GM19324 (cell line): Measurements from ENCODE around the gene SLC11A1.

Experiments used
- ATAC-seq: cut with Tn5 transposase; IDR thresholded peaks from one replicate; pipeline ENCODE4 v1.9.1; 2021; ENCODE audit warnings: mild to moderate bottlenecking, moderate library complexity; ENCODE audit not compliant: unreplicated experiment, low FRiP score

Gene SLC11A1

DNA sequence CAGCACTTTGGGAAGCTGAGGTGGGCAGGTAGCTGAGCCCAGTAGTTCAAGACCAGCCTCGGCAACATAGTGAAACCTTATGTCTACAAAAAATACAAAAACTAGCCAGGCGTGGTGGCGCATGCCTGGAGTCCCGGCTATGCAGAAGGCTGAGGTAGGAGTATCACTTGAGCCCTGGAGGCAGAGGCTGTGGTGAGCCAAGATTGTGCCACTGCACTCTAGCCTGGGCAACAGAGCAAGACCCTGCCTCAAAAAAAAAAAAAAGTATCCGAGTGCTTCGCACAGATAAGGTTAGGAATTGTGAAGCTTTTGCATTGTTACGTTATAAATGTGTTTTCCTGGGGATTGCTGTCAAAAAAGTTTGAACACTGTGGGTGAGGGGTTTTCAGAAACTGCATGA is 21.7 kb downstream of the SLC11A1 start:
- no peak for ATAC-seq

DNA sequence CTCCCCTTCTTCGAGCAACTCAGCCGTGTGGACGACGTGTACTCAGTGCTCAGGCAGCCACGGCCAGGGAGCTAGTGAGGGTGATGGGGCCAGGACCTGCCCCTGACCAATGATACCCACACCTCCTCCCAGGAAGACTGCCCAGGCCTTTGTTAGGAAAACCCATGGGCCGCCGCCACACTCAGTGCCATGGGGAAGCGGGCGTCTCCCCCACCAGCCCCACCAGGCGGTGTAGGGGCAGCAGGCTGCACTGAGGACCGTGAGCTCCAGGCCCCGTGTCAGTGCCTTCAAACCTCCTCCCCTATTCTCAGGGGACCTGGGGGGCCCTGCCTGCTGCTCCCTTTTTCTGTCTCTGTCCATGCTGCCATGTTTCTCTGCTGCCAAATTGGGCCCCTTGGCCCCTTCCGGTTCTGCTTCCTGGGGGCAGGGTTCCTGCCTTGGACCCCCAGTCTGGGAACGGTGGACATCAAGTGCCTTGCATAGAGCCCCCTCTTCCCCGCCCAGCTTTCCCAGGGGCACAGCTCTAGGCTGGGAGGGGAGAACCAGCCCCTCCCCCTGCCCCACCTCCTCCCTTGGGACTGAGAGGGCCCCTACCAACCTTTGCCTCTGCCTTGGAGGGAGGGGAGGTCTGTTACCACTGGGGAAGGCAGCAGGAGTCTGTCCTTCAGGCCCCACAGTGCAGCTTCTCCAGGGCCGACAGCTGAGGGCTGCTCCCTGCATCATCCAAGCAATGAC is 22.4 kb downstream of the SLC11A1 start:
- ATAC-seq = no peak

DNA sequence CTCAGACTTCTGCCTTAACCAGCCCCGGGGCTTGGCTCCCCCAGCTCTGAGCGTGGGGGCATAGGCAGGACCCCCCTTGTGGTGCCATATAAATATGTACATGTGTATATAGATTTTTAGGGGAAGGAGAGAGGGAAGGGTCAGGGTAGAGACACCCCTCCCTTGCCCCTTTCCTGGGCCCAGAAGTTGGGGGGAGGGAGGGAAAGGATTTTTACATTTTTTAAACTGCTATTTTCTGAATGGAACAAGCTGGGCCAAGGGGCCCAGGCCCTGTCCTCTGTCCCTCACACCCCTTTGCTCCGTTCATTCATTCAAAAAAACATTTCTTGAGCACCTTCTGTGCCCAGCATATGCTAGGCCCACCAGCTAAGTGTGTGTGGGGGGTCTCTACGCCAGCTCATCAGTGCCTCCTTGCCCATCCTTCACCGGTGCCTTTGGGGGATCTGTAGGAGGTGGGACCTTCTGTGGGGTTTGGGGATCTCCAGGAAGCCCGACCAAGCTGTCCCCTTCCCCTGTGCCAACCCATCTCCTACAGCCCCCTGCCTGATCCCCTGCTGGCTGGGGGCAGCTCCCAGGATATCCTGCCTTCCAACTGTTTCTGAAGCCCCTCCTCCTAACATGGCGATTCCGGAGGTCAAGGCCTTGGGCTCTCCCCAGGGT is 23.1 kb downstream of the SLC11A1 start:
- ATAC-seq = no peak

DNA sequence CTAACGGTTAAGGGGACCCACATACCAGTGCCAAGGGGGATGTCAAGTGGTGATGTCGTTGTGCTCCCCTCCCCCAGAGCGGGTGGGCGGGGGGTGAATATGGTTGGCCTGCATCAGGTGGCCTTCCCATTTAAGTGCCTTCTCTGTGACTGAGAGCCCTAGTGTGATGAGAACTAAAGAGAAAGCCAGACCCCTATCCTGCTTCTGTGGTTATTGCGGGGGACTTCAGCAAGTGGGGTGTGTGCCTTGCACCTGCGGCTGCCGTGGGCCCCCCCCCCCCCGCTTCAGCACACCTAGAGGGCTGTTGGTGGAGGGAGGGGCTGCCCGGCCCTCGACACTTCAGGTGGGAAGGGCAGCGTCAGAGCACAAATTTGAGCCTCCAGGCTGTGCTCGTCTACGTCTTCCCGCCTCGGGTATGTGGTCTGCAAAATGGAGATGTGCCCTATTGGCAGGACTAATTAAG is 23.7 kb downstream of the SLC11A1 start:
- ATAC-seq = peak; percentile 23

DNA sequence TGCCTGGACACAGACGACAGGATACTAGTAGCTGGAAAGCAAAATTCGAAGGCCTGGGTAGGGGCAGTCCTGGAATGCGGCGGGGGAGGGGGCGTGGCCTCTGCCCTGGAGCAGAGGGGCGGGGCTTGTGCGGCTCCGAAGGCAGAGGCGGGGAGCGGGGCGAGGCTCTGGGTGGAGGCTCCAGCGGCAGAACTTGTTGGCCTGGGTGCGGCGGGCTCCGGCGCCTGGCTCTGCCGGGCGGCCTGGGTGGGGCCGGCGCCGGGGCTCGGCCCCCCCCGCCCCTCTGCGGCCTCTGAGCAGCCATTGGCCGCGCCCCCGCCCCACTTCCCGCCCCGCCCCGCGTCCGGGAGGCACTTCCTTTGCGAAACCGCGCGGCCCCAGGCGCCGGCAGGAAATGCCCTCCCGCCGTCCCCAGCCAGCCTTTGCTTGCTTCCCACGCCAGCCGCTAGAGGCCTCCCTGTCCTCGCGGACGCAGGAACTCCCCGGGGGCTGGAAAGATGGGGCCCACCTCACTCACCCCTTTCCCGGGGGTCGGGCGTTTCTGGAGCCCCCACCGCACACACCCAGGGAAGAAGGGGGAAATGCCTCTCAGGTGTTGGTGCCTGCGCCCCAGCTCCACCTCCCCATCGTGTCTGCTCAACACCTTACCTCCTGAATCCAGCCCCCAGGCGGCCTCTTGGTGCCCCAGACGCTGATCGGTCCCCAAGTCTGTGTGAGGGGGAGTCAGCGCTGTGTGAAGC is 24.3 kb downstream of the SLC11A1 start:
- peak; percentile 90 for ATAC-seq

DNA sequence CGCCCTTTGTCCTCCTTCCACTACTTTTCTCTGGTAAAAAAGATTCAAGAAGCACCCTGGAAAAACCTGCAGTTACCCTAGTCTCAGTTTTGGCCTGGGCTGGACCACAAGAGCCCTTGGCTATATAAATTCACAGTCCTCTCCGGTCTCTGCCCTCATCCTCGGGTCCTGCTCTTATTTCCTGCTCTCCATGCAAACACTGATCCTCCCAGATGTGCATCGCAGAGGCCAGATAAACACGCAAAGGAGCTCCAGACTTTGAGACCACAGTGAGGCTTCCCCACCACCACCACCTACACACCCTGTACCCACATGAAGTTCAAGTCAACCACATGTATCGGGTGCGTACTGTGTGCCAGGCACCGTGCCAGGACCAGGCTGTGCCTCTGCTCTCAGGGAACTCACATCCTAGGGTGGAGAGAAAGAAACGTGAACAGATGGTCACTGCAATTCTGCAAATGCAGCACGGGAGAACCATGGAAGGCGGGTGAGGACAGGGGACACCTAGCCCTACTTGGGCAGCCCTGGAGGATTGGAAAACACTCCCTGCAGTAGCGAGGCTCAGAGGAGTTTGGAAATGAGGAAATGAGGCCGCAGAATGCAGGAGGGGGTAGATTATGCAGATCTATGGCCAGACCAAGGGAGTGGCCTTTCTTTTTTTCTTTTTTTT is 25.0 kb downstream of the SLC11A1 start:
- ATAC-seq = no peak

DNA sequence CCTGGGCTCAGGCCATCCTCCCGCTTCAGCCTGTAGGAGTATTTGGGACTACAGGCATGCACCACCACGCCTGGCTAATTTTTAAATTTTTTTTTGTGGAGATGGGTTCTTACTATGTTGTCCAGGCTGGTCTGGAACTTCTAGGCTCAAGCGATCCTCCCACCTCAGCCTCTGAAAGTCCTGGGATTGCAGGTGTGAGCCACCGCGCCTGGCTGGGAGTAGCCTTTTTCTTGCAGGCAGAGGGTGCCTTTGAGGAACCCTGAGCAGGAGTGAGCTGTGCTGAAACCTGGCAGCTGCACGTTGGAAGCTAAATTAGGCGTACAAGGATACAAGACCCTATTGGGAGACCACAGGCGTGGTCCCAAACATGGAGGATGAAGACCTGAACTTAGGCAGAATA is 25.6 kb downstream of the SLC11A1 start:
- ATAC-seq = no peak

DNA sequence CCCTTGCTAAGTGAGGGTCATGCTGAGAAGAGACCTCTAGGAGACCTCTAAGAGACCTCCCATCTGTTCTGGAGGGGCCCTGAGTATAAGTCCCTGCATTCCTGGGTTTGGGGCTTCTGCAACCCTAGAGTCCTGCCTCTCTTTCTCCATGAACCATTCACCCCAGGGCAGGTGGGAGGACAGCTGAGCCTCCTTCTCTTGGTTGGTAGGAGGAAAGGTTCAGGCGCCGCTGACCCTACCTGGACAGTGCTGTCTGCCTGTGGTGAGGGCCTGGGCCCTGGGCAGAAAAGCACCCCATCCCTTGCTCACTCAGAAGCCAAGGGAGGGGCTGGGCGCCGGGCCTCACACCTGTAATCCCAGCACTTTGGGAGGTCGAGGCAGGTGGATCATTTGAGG is 36.2 kb downstream of the SLC11A1 start:
- no peak for ATAC-seq

DNA sequence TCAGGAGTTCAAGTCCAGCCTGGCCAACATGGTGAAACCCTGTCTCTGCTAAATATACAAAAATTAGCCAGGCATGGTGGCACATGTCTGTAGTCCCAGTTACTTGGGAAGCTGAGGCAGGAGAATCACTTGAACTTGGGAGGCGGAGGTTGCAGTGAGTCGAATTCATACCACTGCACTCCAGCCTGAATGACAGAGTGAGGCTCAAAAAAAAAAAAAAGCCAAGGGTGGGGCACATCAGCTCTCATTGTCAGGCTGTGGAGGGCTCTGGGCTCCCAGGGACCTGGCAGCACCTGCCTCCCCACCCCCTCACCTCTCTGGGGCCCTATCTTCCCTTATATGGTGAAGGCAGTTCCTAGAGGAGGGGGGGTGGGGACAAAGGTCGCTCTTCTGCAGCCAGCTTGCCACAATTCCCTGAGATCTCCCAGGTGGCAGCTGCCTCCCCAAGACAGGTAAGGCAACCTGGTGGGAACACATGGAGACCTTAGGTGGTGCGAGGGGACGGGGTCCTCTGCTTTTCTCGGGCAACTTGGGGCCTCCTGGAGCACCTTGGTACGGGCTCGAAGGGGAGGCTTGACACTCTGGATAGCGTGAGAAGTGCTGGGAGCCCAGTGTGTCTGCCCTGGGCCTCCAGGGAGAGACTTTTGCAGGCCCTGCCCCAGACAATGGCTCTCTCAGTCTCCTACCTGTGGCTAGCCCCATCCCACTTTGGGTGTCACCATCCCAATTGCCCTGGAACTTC is 36.8 kb downstream of the SLC11A1 start, which contains the start of gene VIL1:
Gene VIL1 (plus strand): TSS at position 407 of the 742 bp plus-strand sequence. CDS start 4,656 bp downstream, outside the sequence.
- ATAC-seq = no peak

DNA sequence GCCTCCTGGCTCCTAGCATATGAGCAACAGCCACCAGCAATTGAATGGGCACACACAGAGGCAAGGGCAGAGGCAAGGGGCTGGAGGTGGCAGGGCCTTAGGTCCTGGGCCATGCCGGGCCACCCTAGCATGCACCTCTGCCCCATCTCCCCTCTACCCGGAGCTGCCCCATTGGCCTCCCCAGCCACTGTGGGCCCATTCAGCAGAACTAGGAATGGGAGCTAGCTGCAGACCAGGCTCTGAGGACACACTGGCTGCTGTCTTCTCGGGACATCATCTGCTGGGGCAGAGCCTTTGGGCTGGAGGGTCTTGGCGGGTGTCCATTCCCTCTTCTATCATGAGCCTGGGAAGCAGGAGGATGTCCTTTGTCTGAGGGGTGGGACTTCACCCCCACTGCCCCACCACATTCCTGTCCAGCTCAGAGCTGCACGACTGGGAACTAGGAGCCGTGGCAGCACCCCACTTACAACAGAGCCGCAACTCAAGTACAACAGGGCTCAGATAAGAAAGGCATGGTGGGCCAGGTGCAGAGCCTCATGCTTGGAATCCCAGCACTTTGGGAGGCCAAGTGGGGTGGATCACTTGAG is 37.6 kb downstream of the SLC11A1 start:
- ATAC-seq = no peak

DNA sequence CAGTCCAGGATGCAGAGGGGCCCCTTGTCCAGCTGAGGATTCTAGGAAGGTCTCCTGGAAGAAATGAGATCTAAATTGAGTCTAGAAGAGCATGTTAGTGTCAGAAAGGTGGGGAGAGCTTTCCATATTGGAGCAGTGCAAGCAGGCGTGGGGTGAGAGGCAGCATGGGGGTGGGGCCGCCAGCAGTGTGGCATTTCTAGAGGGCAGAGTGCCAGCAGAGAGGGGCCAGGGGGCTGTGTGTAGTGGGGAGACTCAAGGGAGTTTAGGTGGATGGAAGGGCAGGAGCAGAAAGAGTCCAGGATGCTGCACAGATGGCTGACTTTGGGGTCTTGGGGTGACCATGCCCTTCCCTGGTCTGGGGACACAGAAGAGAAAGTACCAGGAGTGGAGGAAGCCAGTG is 39.0 kb downstream of the SLC11A1 start:
- ATAC-seq = no peak

DNA sequence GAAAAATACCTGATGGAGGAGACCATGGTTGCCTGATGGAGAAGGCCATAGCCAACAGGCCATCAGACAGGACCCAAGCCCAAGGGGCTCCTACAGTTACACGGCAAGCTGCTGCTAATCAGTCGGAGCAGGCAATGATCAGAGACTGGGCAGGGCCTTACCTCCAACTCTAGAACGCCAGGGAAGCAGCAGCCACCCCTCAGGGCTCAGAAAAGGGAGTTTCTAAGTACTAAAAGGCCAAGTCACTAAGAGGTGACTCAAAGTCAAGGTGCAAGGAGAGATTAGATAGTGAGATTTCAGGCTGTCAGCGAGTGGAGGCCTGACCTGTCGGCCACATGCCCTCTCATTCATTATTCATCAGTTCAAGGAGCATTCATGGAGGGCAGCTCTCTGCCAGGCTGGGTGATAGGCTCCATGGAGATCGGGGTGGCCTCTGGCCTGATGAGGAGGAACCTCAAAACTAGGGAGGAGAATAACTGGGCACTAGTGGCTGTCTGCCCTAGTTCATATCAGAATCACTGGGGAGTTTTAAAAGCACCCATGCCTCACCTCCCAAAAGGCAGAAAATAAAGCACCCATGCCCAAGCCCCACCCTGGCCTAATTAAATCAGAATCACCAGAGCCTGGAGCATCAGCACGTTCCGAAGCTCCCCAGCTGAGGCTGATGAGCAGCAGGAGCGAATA is 40.5 kb downstream of the SLC11A1 start:
- no peak for ATAC-seq

DNA sequence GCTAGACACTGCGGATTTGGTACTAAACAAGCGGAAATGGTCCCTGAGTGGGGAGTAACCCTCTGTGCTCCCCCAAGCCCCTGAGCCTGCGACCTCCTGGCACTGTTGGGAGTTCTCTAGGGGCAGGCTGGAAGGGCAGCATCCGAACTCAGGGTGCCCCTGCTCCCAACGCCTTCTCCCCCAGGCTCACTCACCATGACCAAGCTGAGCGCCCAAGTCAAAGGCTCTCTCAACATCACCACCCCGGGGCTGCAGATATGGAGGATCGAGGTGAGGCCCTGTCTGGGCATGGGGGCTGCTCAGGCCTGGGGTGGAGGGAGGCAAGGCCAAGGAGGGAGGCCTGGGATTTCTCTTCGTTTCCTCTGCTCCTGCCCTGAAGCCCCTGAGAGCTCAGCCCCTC is 41.5 kb downstream of the SLC11A1 start:
- ATAC-seq = no peak

DNA sequence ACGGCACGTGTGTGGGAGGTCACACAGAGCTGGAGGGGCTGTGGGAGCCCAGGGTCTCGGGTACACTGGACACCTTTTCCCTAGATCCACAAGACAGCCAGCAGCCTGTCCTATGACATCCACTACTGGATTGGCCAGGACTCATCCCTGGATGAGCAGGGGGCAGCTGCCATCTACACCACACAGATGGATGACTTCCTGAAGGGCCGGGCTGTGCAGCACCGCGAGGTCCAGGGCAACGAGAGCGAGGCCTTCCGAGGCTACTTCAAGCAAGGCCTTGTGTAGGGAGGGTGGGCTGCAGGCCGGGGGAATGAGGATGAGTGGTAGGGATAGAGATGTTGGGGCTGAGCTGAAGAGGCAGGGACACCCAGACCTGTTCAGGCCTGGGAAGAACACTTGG is 43.5 kb downstream of the SLC11A1 start:
- no peak for ATAC-seq

DNA sequence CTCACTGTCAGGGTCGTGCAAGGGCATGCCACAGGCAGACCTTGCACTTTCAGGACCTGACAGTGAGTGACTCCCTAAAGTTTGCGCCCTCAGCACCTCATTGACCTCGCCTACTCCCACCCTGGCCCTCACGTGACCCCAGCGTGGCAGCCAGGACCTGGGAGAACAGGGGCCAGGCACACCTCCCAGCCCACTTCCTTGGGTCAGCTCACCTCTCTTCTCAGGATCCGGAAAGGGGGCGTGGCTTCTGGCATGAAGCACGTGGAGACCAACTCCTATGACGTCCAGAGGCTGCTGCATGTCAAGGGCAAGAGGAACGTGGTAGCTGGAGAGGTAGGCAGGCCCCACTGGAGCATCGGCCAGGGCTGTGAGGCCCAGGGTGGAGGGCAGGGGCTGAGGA is 45.7 kb downstream of the SLC11A1 start:
- no peak for ATAC-seq

DNA sequence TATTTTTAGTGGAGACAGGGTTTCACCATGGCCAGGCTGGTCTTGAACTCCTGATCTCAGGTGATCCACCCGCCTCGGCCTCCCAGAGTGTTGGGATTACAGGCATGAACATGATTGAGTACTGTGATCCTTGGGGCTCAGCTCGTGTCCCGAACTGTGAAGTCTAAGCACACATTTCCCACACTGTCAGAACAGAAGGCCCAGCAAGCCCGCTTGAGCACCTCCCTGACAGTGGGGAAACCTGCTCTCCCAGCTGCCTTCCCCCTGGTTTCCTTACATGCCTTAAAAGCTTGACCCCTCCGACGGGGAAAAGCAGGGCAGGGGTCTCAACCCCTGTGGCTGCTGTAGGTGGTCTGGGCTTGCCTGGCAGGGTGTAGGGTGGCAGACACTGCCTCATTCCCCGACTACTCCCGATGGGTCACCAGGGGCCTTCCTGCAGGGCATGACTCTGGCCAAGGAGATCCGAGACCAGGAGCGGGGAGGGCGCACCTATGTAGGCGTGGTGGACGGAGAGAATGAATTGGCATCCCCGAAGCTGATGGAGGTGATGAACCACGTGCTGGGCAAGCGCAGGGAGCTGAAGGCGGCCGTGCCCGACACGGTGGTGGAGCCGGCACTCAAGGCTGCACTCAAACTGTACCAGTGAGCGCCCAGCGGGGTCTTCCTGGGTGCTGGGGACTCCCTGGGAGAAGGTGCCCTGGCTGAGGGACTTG is 46.9 kb downstream of the SLC11A1 start:
- no peak for ATAC-seq

DNA sequence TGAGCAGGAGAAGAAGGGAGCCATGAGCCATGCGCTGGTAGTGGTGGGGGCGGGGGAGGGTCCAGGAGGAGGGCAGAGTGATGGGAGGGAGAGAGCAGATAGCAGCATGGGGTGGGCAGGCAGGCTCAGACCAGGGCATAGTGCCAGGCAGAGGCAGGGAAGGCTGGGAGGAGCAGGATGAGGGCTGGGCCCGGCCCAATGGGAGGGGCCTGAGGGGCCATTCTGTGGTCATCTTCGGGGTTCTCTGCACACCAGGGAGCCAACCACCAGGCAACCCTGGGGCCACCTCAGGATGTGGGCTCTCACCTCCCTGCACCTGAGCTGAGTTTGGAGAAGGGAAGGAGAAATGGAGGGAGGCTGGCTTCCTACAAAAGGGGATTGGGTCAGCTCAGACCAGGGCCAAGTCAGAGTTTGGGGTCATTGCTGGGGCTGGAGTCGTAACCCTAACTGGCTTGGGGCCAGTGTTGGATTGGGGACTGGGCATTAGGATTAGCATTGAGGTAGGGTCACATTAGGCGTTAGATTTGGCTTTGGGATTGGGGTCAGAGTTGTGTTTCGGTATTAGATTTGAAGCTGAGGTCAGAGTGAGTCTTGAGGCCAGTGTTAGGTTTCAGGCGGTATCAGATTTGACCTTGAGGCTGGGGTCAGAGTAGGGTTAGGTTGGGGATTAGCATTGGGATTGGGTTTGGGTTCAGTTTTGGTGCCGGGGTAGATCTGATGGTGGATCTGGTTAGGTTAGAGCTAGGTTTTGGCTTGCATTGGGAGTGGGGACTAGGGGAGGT is 48.0 kb downstream of the SLC11A1 start:
- ATAC-seq = no peak

DNA sequence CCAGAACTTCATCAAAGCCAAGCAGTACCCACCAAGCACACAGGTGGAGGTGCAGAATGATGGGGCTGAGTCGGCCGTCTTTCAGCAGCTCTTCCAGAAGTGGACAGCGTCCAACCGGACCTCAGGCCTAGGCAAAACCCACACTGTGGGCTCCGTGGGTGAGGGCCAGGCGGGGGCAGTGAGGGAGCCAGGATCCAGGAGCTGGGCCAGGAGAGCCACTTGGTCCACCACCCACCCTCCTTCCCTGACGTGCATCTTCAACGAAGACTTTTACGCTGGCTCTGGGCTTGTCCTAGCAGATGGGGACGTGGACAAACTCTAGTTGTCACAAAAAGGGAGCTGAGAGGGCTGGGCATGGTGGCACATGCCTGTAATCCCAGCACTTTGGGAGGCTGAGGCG is 48.6 kb downstream of the SLC11A1 start:
- no peak for ATAC-seq
